Panc1 (cell line): Measurements from ENCODE around the gene RNF227. TPM values are rescaled to one million over a fixed set of nuclear protein-coding genes. Genes with fewer than 3 reads are reported as not detected.
A peak's percentile ranks its signal among the peaks of the same experiment; 100 is the strongest.

Experiments used
- ATAC-seq: fragments of 200-7000 bp; cut with Tn5 transposase; 2 replicates; pipeline ENCODE4 v1.9.1; 2020; ENCODE audit warnings: mild to moderate bottlenecking, moderate library complexity
- BruUV-seq: library from RNA; stranded (reverse); fragments of 400-500 nt; replicated peaks from 2 replicates; lab custom pipeline; 2021; lab: Mats Ljungman, UMichigan
- CTCF ChIA-PET: fragments of 300-600 bp; sonication (Branson Sonifier 250); formaldehyde crosslinking; loops from one replicate; lab custom pipeline; 2022; ENCODE audit warnings: antibody characterized with exemption; lab: Charles Lee
- POLR2A ChIA-PET: fragments of 300-600 bp; sonication (Branson Sonifier 250); formaldehyde crosslinking; loops from one replicate; lab custom pipeline; 2022; ENCODE audit warnings: antibody characterized with exemption; lab: Charles Lee
- DNase-seq: peaks from one replicate; pipeline ENCODE4 v3.0.0-alpha.2; 2010; ENCODE audit warnings: low read depth, low spot score
- H3K27ac ChIP-seq: 2 replicates; pipeline ENCODE4 v1.5.1; 2011; ENCODE audit warnings: mild to moderate bottlenecking, low read length, inconsistent platforms
- H3K27me3 ChIP-seq: fragments of 200-500 bp; sonication (Bioruptor generic); 2 replicates; pipeline ENCODE4 v1.6.0; 2014; ENCODE audit warnings: low read length, inconsistent platforms; ENCODE audit not compliant: control insufficient read depth, insufficient read depth
- H3K36me3 ChIP-seq: fragments of 200-500 bp; sonication (Bioruptor generic); 2 replicates; pipeline ENCODE4 v1.5.1; 2014; ENCODE audit warnings: inconsistent platforms, mild to moderate bottlenecking, low read length, moderate library complexity; ENCODE audit not compliant: control insufficient read depth, insufficient read depth
- H3K4me1 ChIP-seq: 2 replicates; pipeline ENCODE4 v1.5.1; 2011; ENCODE audit warnings: inconsistent platforms, mild to moderate bottlenecking, low read length, moderate library complexity; ENCODE audit not compliant: control insufficient read depth, insufficient read depth
- H3K4me3 ChIP-seq, 2 experiments: 2 replicates each; pipeline ENCODE4 v1.5.1; 2011 to 2012; ENCODE audit warnings: low read depth in 2 of 2, low read length in 2 of 2, mild to moderate bottlenecking in 2 of 2, inconsistent platforms in 1 of 2, moderate library complexity in 1 of 2
- H3K9me3 ChIP-seq: fragments of 200-500 bp; sonication (Bioruptor generic); 2 replicates; pipeline ENCODE4 v1.5.1; 2014; ENCODE audit warnings: low read depth, mild to moderate bottlenecking, inconsistent platforms, low read length, moderate library complexity; ENCODE audit not compliant: control insufficient read depth, insufficient read depth
- CTCF ChIP-seq: fragments of 450-650 bp; IDR thresholded peaks from 2 replicates; pipeline ENCODE4 v1.5.1; 2017; ENCODE audit warnings: mild to moderate bottlenecking
- POLR2AphosphoS5 ChIP-seq: IDR thresholded peaks from 2 replicates; pipeline ENCODE4 v1.6.1; 2012; ENCODE audit warnings: mild to moderate bottlenecking, low read depth, low read length, moderate library complexity
- REST ChIP-seq, 2 experiments: IDR thresholded peaks; 2 replicates each; pipeline ENCODE4 v1.6.1; 2011 to 2012; ENCODE audit warnings: low read depth in 2 of 2, control low read depth in 1 of 2, low read length in 1 of 2, mild to moderate bottlenecking in 1 of 2, moderate library complexity in 1 of 2; ENCODE audit not compliant: insufficient read depth in 1 of 2
- SIN3A ChIP-seq: IDR thresholded peaks from 2 replicates; pipeline ENCODE4 v1.6.1; 2012; ENCODE audit warnings: low read depth, mild to moderate bottlenecking, low read length, moderate library complexity, borderline replicate concordance; ENCODE audit not compliant: insufficient read depth
- TCF7L2 ChIP-seq: IDR thresholded peaks from 2 replicates; pipeline ENCODE4 v1.6.1; 2011; ENCODE audit warnings: mild to moderate bottlenecking, low read depth, low read length, inconsistent platforms
- in situ Hi-C: cut with HindIII; loops from 2 replicates; pipeline ENCODE4 v1.10.0; 2016; ENCODE audit warnings: low sequenced_read_pairs, low pct_unique_long_range_greater_than_20kb
- intact Hi-C: fragments of 100-400 bp; cut with micrococcal nuclease; formaldehyde crosslinking; loops from one replicate; pipeline ENCODE4 v1.10.0; 2022; ENCODE audit not compliant: unreplicated experiment
- total RNA-seq: library from RNA; stranded (reverse); gene quantifications from one replicate; pipeline ENCODE4 v1.2.1, GENCODE V29; 2021; ENCODE audit not compliant: unreplicated experiment

Gene RNF227
- total RNA-seq, 1 experiment from 2014 or later: 2.6 TPM

- peak within 1 kb of the TSS in 1 of 2 experiments; percentile 99; a peak in 2 of 4 replicates for H3K4me3 ChIP-seq
- DNase-seq: no peak
These were observed 13.3 kb upstream of the RNF227 start, which contains the start of gene KCNAB3 for GRCh38 chr17:7929158-7930023. TSS of gene KCNAB3 (minus strand) at chr17:7929856. CDS start at chr17:7929435, 421 bp downstream.

GRCh38 chr17:7927596-7927995 lies 11.5 kb upstream of the RNF227 start:
- H3K27me3 ChIP-seq: no peaks in the 10 kb centered on the region
- in situ Hi-C loops: no loop called here
- intact Hi-C loops: no loop called here
- no peak overlapping the region for H3K27ac ChIP-seq
- peaks cover 9% of the 10 kb centered on the region; the same call in 1 of the 2 replicates for H3K36me3 ChIP-seq
- DNase-seq (no peak), ATAC-seq (no peak)
- ChIA-PET POLR2A (no interaction called here), CTCF (no interaction called here)
- TF ChIP-seq REST (IDR thresholded peaks at IDR 0.05; ENCODE audit: insufficient read depth in 1 of 2, low read depth in 2 of 2, low read length in 1 of 2) (no peak), POLR2AphosphoS5 (no peak)
- no peak overlapping the region for H3K4me3 ChIP-seq
- H3K9me3 ChIP-seq: no peaks in the 10 kb centered on the region
- BruUV-seq: no TSS peak
- no peaks in the 10 kb centered on the region; the same call in 1 of the 2 replicates for H3K4me1 ChIP-seq

More at GRCh38 chr17:7929158-7930023, 13.3 kb upstream of the RNF227 start, which contains the start of gene KCNAB3:
- Histone ChIP-seq H3K27ac (no peak within 1 kb of the TSS), H3K36me3 (peaks cover 14% of the 10 kb centered on the region), H3K27me3 (no peaks in the 10 kb centered on the region), H3K4me1 (peaks cover 6% of the 10 kb centered on the region), H3K9me3 (no peaks in the 10 kb centered on the region)
- ChIA-PET CTCF (no interaction called here), POLR2A (no interaction called here)
- no peak for TF ChIP-seq CTCF
- no peak for TF ChIP-seq TCF7L2
- no peak for TF ChIP-seq SIN3A
- TF ChIP-seq REST (IDR thresholded peaks at IDR 0.05; ENCODE audit: insufficient read depth in 1 of 2, low read depth in 2 of 2, low read length in 1 of 2): no peak
- BruUV-seq: no TSS peak
- intact Hi-C loops: no loop called here
- ATAC-seq: no peak
- in situ Hi-C loops: no loop called here
